B cell (primary cell): Measurements from ENCODE around the gene EPB41L5. TPM values are rescaled to one million over a fixed set of nuclear protein-coding genes. Genes with fewer than 3 reads are reported as not detected.

Source experiments
- ATAC-seq: fragments of 200-7000 bp; cut with Tn5 transposase; one replicate; pipeline ENCODE4 v1.10.0; 2021; ENCODE audit warnings: low read depth, mild to moderate bottlenecking, moderate number of reproducible peaks, moderate library complexity
- CTCF ChIA-PET: fragments of 350-600 bp; sonication (Branson Sonifier 250); formaldehyde crosslinking; loops from one replicate; lab custom pipeline; 2021; ENCODE audit warnings: antibody characterized with exemption, inconsistent platforms; lab: Charles Lee
- POLR2A ChIA-PET: fragments of 350-600 bp; sonication (Branson Sonifier 250); formaldehyde crosslinking; loops from one replicate; lab custom pipeline; 2021; ENCODE audit warnings: antibody characterized with exemption; lab: Charles Lee
- DNase-seq: peaks from one replicate; pipeline ENCODE4 v3.0.0; 2013
- H2AFZ ChIP-seq: 2 replicates; pipeline ENCODE4 v1.6.1; 2012; ENCODE audit warnings: mild to moderate bottlenecking, low read depth, low read length; ENCODE audit not compliant: insufficient read depth, poor library complexity, severe bottlenecking
- H3K27ac ChIP-seq, 2 donors: 1 replicate in 1 of 2; 2 replicates in 1 of 2; pipeline ENCODE4 v1.5.1; 2012 to 2013; ENCODE audit warnings: low read length in 2 of 2, mild to moderate bottlenecking in 2 of 2, moderate library complexity in 1 of 2
- H3K27me3 ChIP-seq, 4 experiments: fragments of 200-600 bp in 1 of 4; sonication (generic) in 1 of 4; replicated peaks in 1 of 4; 1 replicate in 2 of 4; 2 replicates in 2 of 4; pipeline versions ENCODE4 v1.6.1 to v1.7.0; 2013 to 2016; ENCODE audit warnings: low read length in 3 of 4, mild to moderate bottlenecking in 2 of 4, mixed read lengths in 1 of 4, moderate library complexity in 1 of 4; ENCODE audit not compliant: insufficient read depth in 4 of 4, control insufficient read depth in 3 of 4; ENCODE audit errors: control extremely low read depth in 1 of 4
- H3K36me3 ChIP-seq, 2 experiments: replicated peaks in 1 of 2; 1 replicate in 1 of 2; 2 replicates in 1 of 2; pipeline versions ENCODE4 v1.6.1 to v1.7.1; 2013; ENCODE audit warnings: low read length in 1 of 2; ENCODE audit not compliant: insufficient read depth in 2 of 2, control insufficient read depth in 1 of 2; ENCODE audit errors: control extremely low read depth in 1 of 2, extremely low read depth in 1 of 2
- H3K4me1 ChIP-seq, 2 donors: fragments of 200-600 bp in 1 of 2; sonication (generic) in 1 of 2; 1 replicate in 1 of 2; 2 replicates in 1 of 2; pipeline versions ENCODE4 v1.5.1 to v1.6.1; 2013 to 2017; ENCODE audit warnings: low read length in 2 of 2; ENCODE audit not compliant: control insufficient read depth in 2 of 2, insufficient read depth in 2 of 2
- H3K4me2 ChIP-seq: replicated peaks from 2 replicates; pipeline ENCODE3; 2012; ENCODE audit warnings: mild to moderate bottlenecking, low read depth, low read length; ENCODE audit not compliant: poor library complexity, severe bottlenecking
- H3K4me3 ChIP-seq, 5 experiments: fragments of 200-600 bp in 1 of 5; sonication (generic) in 1 of 5; 1 replicate in 3 of 5; 2 replicates in 2 of 5; pipeline versions ENCODE4 v1.5.1 to v1.7.0; 2011 to 2016; ENCODE audit warnings: low read length in 4 of 5, mild to moderate bottlenecking in 4 of 5, low read depth in 2 of 5, control low read depth in 1 of 5, moderate library complexity in 1 of 5; ENCODE audit not compliant: insufficient read depth in 1 of 5; ENCODE audit errors: control extremely low read depth in 1 of 5, extremely low read depth in 1 of 5
- H3K79me2 ChIP-seq: fragments of 200-600 bp; sonication (generic); one replicate; pipeline ENCODE4 v1.6.0; 2016; ENCODE audit warnings: low read length; ENCODE audit not compliant: control insufficient read depth, insufficient read depth
- H3K9ac ChIP-seq: fragments of 200-600 bp; sonication (generic); 2 replicates; pipeline ENCODE4 v1.6.1; 2017; ENCODE audit warnings: mild to moderate bottlenecking, low read length, moderate library complexity
- H3K9me3 ChIP-seq, 3 donors: one replicate each; pipeline versions ENCODE4 v1.6.1 to v1.7.1; 2013; ENCODE audit warnings: low read length in 2 of 3; ENCODE audit not compliant: control insufficient read depth in 2 of 3, insufficient read depth in 1 of 3; ENCODE audit errors: control extremely low read depth in 1 of 3
- H4K20me1 ChIP-seq: 2 replicates; pipeline ENCODE4 v1.6.0; 2012; ENCODE audit warnings: mild to moderate bottlenecking, low read length; ENCODE audit not compliant: insufficient read depth, control insufficient read depth, poor library complexity, severe bottlenecking
- H3K27ac Mint-ChIP-seq: one replicate; pipeline ENCODE4 v1.8.0; 2021; ENCODE audit warnings: mixed read lengths
- H3K27me3 Mint-ChIP-seq: one replicate; pipeline ENCODE4 v1.8.0; 2021; ENCODE audit warnings: mixed read lengths
- H3K4me1 Mint-ChIP-seq: one replicate; pipeline ENCODE4 v1.8.0; 2021; ENCODE audit warnings: mixed read lengths
- H3K4me3 Mint-ChIP-seq: one replicate; pipeline ENCODE4 v1.8.0; 2021; ENCODE audit warnings: mixed read lengths
- H3K9me3 Mint-ChIP-seq: one replicate; pipeline ENCODE4 v1.8.0; 2022; ENCODE audit warnings: mixed read lengths; ENCODE audit not compliant: insufficient read depth
- EZH2 ChIP-seq: IDR thresholded peaks from 2 replicates; pipeline ENCODE4 v1.6.1; 2012; ENCODE audit warnings: borderline replicate concordance, low read depth, mild to moderate bottlenecking, moderate library complexity, low read length; ENCODE audit not compliant: insufficient read depth, poor library complexity, severe bottlenecking
- WGBS: methylation state at CpG from one replicate; pipeline ENCODE4 v1.1.5; 2013; ENCODE audit warnings: missing lambda C conversion rate; ENCODE audit not compliant: insufficient coverage; 5-methylcytosine and 5-hydroxymethylcytosine counted together
- intact Hi-C: fragments of 100-400 bp; cut with micrococcal nuclease; formaldehyde crosslinking; loops from one replicate; pipeline ENCODE4 v1.10.0; 2022
- polyA plus RNA-seq: library from polyadenylated mRNA; depleted of rRNA; stranded (reverse); fragments of >200 nt; gene quantifications from 2 replicates; pipeline ENCODE4 v1.2.3, GENCODE V29; 2012
- total RNA-seq, 2 donors: library from RNA; stranded (reverse); fragments of 120-200 nt in 1 of 2; gene quantifications; 1 replicate in 1 of 2; 2 replicates in 1 of 2; pipeline versions ENCODE4 v1.2.3 to v1.2.4, GENCODE V29; 2013 to 2022
- TF ChIP-seq, protein P1 (sequence below): fragments of 200-600 bp; IDR thresholded peaks from one replicate; pipeline ENCODE4 v1.8.0; 2022; ENCODE audit warnings: antibody characterized with exemption, mild to moderate bottlenecking

EPB41L5 gene
- total and polyA plus RNA-seq, 2 donors (not counting 1 experiment from before 2014, with no cell fraction given), result 3.9 to 14.0 TPM

DNA sequence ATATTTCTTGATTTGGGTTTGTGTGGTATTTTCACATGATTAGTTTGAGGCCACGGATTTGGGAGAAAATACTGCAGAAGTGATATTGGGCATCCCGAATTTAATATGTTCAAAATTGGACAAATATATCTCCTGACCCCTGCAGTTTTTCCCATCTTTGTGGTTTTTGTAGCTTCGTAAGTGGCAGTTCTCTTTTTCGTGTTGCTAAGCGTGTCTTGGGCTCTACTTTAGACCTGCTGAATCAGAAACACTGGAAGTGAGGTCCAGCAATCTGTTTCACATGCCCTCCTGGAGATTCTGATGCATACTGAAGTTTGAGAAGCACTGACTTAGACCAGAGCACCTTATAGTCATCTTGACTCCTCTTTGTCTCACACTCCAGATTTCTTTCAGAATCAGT lies 98.3 kb downstream of the EPB41L5 start:
- WGBS, result 28% methylated on average over 3 of the region's 5 CpGs
- CTCF ChIA-PET, result interaction anchor here (1.4 to 3.8 kb wide), 3 partner anchors 9 to 202 kb away, joined by 4 to 47 read pairs (median 4); no protein-coding TSS in a partner anchor
- Histone ChIP-seq H3K27me3 (no peaks in the 10 kb centered on the region), H2AFZ (no peak overlapping the region), H3K36me3 (no peaks in the 10 kb centered on the region), H3K27ac (no peak overlapping the region), H3K9me3 (no peaks in the 10 kb centered on the region), H3K4me1 (peaks cover 12 to 13% of the 10 kb centered on the region in 2 donors), H3K9ac (no peak overlapping the region), H3K4me2 (no peak overlapping the region), H3K79me2 (no peaks in the 10 kb centered on the region), H3K4me3 (no peak overlapping the region), H4K20me1 (no peaks in the 10 kb centered on the region)
- no peak for ATAC-seq
- H3K27ac Mint-ChIP-seq, result no peak overlapping the region
- no peaks in the 10 kb centered on the region for H3K27me3 Mint-ChIP-seq
- H3K4me3 Mint-ChIP-seq, result no peak overlapping the region
- DNase-seq, result no peak
- H3K9me3 Mint-ChIP-seq, result peaks cover 2% of the 10 kb centered on the region
- TF ChIP-seq, protein P1, sequence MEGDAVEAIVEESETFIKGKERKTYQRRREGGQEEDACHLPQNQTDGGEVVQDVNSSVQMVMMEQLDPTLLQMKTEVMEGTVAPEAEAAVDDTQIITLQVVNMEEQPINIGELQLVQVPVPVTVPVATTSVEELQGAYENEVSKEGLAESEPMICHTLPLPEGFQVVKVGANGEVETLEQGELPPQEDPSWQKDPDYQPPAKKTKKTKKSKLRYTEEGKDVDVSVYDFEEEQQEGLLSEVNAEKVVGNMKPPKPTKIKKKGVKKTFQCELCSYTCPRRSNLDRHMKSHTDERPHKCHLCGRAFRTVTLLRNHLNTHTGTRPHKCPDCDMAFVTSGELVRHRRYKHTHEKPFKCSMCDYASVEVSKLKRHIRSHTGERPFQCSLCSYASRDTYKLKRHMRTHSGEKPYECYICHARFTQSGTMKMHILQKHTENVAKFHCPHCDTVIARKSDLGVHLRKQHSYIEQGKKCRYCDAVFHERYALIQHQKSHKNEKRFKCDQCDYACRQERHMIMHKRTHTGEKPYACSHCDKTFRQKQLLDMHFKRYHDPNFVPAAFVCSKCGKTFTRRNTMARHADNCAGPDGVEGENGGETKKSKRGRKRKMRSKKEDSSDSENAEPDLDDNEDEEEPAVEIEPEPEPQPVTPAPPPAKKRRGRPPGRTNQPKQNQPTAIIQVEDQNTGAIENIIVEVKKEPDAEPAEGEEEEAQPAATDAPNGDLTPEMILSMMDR, result no peak
- TF ChIP-seq EZH2, result no peak
- intact Hi-C loops, result no loop called here
- POLR2A ChIA-PET, result no interaction called here
- peaks cover 17% of the 10 kb centered on the region for H3K4me1 Mint-ChIP-seq

DNA sequence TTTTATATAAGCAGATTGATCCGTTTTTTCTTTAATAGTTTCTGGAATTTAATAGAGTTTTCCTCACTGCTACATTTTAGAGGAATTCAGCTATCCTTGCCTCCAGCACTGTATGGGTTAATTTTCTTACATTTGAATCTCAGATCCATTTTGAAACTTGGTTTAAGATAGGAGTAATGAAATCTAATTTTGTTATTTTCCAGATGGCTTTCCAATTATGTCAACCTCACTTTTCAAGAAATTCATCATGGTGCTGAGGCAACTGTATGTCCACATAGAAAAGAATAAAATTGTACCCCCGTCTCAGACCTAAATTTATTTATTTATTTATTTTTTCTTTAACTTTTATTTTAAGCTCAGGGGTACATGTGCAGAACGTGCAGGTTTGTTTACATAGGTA lies 105.1 kb downstream of the EPB41L5 start:
- H3K79me2 ChIP-seq, result no peaks in the 10 kb centered on the region
- H3K4me1 Mint-ChIP-seq, result no peaks in the 10 kb centered on the region
- H3K9me3 Mint-ChIP-seq, result peaks cover 8% of the 10 kb centered on the region
- H3K27ac ChIP-seq, result no peak overlapping the region
- no peak overlapping the region for H3K4me3 Mint-ChIP-seq
- H3K4me1 ChIP-seq, result no peaks in the 10 kb centered on the region
- H3K27ac Mint-ChIP-seq, result no peak overlapping the region
- TF ChIP-seq, protein P1, result no peak
- no peak for TF ChIP-seq EZH2
- DNase-seq, result no peak
- WGBS, result no CpG with 5 or more reads among the region's 3 CpGs
- no peaks in the 10 kb centered on the region for H4K20me1 ChIP-seq
- H3K4me3 ChIP-seq, result no peak overlapping the region
- H3K36me3 ChIP-seq, result peaks cover 0 to 2% of the 10 kb centered on the region in 2 experiments
- H3K9ac ChIP-seq, result no peak overlapping the region
- H3K27me3 ChIP-seq, result no peaks in the 10 kb centered on the region
- no peaks in the 10 kb centered on the region for H3K9me3 ChIP-seq
- no peaks in the 10 kb centered on the region for H3K27me3 Mint-ChIP-seq
- POLR2A ChIA-PET, result no interaction called here
- H3K4me2 ChIP-seq, result no peak overlapping the region
- no peak for ATAC-seq
- CTCF ChIA-PET, result no interaction called here
- intact Hi-C loops, result no loop called here
- H2AFZ ChIP-seq, result no peak overlapping the region
